ENCODE results near the gene C4orf17. TPM values are rescaled to one million over a fixed set of nuclear protein-coding genes. Genes with fewer than 3 reads are reported as not detected.
"Not testable (repeated sequence)": the region's sequence is repeated elsewhere in the genome, so short reads cannot be mapped to it uniquely, and the experiment has no call there.

C4orf17 gene
- total RNA-seq, 1 donor from 2014 or later, result not detected

DNA sequence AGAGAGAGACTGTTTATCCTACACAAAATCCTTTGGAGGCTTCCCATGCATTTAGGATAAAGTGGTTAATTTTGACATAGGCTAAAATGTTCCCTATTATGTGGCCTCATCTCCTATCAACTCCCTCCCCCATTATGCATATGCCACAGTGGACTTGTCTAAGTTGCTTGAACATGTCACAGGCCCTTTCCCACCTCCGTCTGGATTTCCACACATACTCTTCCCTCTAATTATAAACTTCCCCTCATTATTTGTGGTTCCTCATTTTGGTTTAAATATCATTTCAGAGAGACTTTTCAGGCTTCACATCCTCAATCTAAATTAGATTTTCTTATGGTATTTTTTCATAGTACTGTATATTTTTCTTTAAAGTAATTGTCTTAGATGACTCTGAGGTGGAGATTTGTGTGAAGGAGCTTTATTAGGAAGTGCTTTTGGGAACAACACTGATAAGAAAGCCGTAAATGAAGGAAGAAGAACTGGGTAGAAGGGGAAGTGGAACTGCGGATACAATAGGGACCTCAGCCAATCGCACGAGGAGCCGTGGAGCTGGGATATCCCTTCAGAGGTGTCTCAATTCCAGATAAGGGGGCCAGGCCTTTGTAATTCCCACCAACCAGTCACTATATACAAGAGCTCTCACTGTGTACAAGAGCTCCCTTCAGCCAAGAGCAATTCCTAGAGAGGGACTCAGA, 7.9 kb downstream of the C4orf17 start:
- intact Hi-C loops (cut with micrococcal nuclease), result no loop called here
- H3K27ac ChIP-seq (replicated peaks), result no peak overlapping the region
- H3K36me3 ChIP-seq, result no peaks in the 10 kb centered on the region
- H3K9me3 ChIP-seq (replicated peaks), result no peaks in the 10 kb centered on the region
- DNase-seq, result no peak
- no peaks in the 10 kb centered on the region for H3K27me3 ChIP-seq (ENCODE audit: low read depth)
- H3K4me1 ChIP-seq, result no peaks in the 10 kb centered on the region
- TF ChIP-seq, protein P1, sequence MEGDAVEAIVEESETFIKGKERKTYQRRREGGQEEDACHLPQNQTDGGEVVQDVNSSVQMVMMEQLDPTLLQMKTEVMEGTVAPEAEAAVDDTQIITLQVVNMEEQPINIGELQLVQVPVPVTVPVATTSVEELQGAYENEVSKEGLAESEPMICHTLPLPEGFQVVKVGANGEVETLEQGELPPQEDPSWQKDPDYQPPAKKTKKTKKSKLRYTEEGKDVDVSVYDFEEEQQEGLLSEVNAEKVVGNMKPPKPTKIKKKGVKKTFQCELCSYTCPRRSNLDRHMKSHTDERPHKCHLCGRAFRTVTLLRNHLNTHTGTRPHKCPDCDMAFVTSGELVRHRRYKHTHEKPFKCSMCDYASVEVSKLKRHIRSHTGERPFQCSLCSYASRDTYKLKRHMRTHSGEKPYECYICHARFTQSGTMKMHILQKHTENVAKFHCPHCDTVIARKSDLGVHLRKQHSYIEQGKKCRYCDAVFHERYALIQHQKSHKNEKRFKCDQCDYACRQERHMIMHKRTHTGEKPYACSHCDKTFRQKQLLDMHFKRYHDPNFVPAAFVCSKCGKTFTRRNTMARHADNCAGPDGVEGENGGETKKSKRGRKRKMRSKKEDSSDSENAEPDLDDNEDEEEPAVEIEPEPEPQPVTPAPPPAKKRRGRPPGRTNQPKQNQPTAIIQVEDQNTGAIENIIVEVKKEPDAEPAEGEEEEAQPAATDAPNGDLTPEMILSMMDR (IDR thresholded peaks at IDR 0.05; ENCODE audit: borderline replicate concordance), result no peak
- H3K4me3 ChIP-seq, result no peak overlapping the region

DNA sequence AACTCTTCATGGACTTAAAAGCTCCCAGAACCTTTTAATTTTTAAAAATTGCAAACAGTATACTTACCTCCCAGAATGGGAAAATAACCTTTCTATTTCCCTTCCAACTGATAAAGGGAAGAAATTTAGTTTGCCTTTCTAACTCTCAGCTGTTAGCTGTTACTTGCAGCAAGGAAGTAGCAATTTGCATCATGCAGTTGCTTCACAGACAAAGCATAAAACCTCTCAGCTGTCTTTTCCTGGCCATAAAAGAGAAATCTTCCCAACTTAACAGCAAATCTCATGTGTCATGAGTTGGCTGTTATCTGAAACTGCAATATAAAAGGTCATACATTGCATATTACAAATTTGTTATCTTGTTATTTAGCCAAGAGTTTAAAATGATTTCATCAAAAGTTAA, 18.4 kb downstream of the C4orf17 start:
- no peaks in the 10 kb centered on the region for H3K4me1 ChIP-seq
- H3K9me3 ChIP-seq (replicated peaks), result peaks cover 3% of the 10 kb centered on the region
- H3K4me3 ChIP-seq, result no peak overlapping the region
- H3K36me3 ChIP-seq, result no peaks in the 10 kb centered on the region
- TF ChIP-seq, protein P1 (IDR thresholded peaks at IDR 0.05; ENCODE audit: borderline replicate concordance), result no peak
- intact Hi-C loops (cut with micrococcal nuclease), result no loop called here
- no peak for DNase-seq
- no peak overlapping the region for H3K27ac ChIP-seq (replicated peaks)
- no peaks in the 10 kb centered on the region for H3K27me3 ChIP-seq (ENCODE audit: low read depth)

DNA sequence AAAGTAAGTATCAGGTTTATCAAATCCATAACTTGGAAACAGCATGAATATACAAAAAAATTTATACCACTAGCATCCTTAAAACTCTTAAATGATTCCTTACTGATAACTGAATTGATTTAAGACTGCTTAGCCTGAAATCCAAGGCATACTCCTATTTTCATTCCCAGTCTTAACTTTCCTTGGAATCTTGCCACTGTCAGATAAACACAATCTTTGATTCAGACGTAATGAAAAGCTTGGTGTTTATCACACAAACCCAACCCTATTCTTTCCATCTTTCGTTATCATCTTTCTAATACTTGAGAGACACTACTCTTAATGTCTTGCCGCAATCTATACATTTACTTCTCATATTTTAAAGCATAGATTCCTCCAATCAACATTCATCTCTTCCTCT, 19.1 kb downstream of the C4orf17 start:
- TF ChIP-seq, protein P1 (IDR thresholded peaks at IDR 0.05; ENCODE audit: borderline replicate concordance), result no peak
- no peak for DNase-seq
- Histone ChIP-seq H3K4me1 (no peaks in the 10 kb centered on the region), H3K36me3 (no peaks in the 10 kb centered on the region), H3K27me3 (ENCODE audit: low read depth) (no peaks in the 10 kb centered on the region), H3K4me3 (no peak overlapping the region), H3K27ac (replicated peaks) (no peak overlapping the region), H3K9me3 (replicated peaks) (peaks cover 4% of the 10 kb centered on the region)
- intact Hi-C loops (cut with micrococcal nuclease), result no loop called here

DNA sequence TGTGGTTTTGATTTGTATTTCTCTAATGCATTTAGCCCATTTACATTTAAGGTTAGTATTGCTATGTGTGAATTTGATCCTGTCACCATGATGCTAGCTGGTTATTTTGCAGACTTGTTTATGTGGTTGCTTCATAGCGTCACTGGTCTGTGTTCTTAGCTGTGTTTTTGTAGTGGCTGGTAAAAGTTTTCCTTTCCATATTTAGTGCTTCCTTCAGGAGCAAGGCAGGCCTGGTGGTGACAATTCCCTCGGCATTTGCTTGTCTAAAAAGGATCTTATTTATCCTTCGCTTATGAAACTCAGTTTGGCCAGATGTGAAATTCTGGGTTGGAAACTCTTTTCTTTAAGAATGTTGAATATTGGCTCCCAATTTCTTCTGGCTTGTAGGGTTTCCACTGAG, 23.9 kb downstream of the C4orf17 start:
- H3K4me3 ChIP-seq; H3K4me1 ChIP-seq; H3K36me3 ChIP-seq; H3K9me3 ChIP-seq (replicated peaks); DNase-seq; H3K27me3 ChIP-seq (ENCODE audit: low read depth); intact Hi-C loops (cut with micrococcal nuclease): not testable (repeated sequence)
- H3K27ac ChIP-seq (replicated peaks), result peak overlapping the region; percentile 18

DNA sequence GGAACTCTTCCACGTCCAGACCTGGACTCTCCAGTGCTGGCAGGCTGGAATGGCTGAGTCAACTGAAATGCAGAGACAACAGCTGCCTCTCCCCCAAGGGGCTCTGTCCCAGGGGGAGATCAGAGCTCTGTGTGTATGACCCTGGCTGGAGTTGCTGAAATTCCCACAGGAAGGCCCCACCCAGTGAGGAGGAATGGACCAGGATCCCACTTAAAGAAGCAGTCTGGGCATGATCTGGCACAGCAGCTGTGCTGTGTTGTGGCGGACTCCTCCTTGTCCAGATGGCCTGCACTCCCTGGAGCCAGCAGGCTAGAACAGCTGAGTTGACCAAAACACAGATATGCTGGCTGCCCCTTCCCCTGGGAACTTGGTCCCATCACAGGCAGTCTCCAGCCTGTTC, 25.4 kb downstream of the C4orf17 start:
- intact Hi-C loops (cut with micrococcal nuclease), result no loop called here
- Histone ChIP-seq H3K27ac (replicated peaks) (peak overlapping the region; percentile 16), H3K4me3 (no peak overlapping the region), H3K27me3 (ENCODE audit: low read depth) (no peaks in the 10 kb centered on the region), H3K36me3 (no peaks in the 10 kb centered on the region), H3K4me1 (no peaks in the 10 kb centered on the region), H3K9me3 (replicated peaks) (peaks cover 4% of the 10 kb centered on the region)
- DNase-seq, result no peak
- TF ChIP-seq, protein P1 (IDR thresholded peaks at IDR 0.05; ENCODE audit: borderline replicate concordance), result no peak

DNA sequence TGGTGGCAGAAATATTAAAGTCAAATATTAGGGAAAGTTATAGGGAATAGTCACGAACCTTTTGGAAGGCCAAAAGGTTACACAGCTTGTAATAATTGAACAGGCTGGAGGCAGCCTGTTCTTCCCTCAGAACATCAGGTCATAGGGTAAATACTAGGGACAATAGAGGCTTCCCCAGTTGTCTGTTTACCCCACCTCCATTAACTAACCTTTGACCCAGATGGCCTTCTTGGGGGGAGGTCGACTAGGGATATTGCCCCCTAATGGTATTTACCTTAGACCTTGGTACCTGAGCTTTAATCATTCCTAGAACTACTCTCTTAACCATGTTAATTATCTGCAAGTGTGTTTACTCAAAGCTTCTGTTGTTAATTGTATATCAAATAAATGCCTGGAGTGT, 26.0 kb downstream of the C4orf17 start:
- intact Hi-C loops (cut with micrococcal nuclease), result no loop called here
- TF ChIP-seq, protein P1 (IDR thresholded peaks at IDR 0.05; ENCODE audit: borderline replicate concordance), result no peak
- Histone ChIP-seq H3K36me3 (no peaks in the 10 kb centered on the region), H3K4me1 (no peaks in the 10 kb centered on the region), H3K27me3 (ENCODE audit: low read depth) (no peaks in the 10 kb centered on the region), H3K27ac (replicated peaks) (no peak overlapping the region), H3K4me3 (no peak overlapping the region), H3K9me3 (replicated peaks) (peaks cover 4% of the 10 kb centered on the region)
- no peak for DNase-seq
